ENCODE results near the gene VEGFD. TPM values are rescaled to one million over a fixed set of nuclear protein-coding genes. Genes with fewer than 3 reads are reported as not detected.

Gene VEGFD
- total RNA-seq, 1 experiment from 2014 or later = 0.36 TPM

DNA sequence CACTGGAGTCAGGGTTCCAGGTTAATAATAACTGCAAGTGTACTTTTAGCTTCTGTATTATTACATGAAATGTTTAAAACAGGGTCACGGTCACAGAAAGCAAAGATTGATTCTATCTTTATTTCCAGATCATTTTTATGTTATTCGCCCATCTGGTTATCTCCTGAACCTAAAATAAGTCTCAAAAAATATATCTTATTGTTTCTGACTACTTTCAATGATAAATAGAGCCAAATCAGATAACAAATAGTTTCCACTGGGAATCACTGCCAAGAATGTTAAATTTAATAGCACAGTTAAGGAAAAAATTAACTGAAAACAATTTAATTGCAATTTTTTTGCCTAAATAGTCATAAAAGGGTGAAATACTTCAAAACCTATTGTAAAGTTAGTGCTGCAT, 17.2 kb upstream of the VEGFD start:
- CTCF ChIA-PET = no interaction called here
- no TSS peak for BruUV-seq (replicated peaks)
- DNase-seq = no peak
- Mint-ChIP-seq H3K9me3 (ENCODE audit: unreplicated experiment) (no peaks in the 10 kb centered on the region), H3K36me3 (ENCODE audit: insufficient read depth, unreplicated experiment) (no peaks in the 10 kb centered on the region), H3K27me3 (ENCODE audit: insufficient read depth, unreplicated experiment) (no peaks in the 10 kb centered on the region), H3K4me3 (ENCODE audit: unreplicated experiment) (no peak overlapping the region), H3K27ac (ENCODE audit: unreplicated experiment) (no peak overlapping the region), H3K4me1 (ENCODE audit: low read depth, unreplicated experiment) (no peaks in the 10 kb centered on the region)
- intact Hi-C loops (cut with micrococcal nuclease; ENCODE audit: unreplicated experiment) = no loop called here
- TF ChIP-seq, protein P1, sequence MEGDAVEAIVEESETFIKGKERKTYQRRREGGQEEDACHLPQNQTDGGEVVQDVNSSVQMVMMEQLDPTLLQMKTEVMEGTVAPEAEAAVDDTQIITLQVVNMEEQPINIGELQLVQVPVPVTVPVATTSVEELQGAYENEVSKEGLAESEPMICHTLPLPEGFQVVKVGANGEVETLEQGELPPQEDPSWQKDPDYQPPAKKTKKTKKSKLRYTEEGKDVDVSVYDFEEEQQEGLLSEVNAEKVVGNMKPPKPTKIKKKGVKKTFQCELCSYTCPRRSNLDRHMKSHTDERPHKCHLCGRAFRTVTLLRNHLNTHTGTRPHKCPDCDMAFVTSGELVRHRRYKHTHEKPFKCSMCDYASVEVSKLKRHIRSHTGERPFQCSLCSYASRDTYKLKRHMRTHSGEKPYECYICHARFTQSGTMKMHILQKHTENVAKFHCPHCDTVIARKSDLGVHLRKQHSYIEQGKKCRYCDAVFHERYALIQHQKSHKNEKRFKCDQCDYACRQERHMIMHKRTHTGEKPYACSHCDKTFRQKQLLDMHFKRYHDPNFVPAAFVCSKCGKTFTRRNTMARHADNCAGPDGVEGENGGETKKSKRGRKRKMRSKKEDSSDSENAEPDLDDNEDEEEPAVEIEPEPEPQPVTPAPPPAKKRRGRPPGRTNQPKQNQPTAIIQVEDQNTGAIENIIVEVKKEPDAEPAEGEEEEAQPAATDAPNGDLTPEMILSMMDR (IDR thresholded peaks at IDR 0.05; ENCODE audit: insufficient read depth in 1 of 2, low read depth in 1 of 2, low read length in 1 of 2, severe bottlenecking in 1 of 2, unreplicated experiment in 1 of 2) = no peak
- Histone ChIP-seq H3K4me3 (ENCODE audit: low read depth, low read length) (no peak overlapping the region), H3K36me3 (ENCODE audit: control insufficient read depth, insufficient read depth, low read length) (no peaks in the 10 kb centered on the region), H3K27me3 (replicated peaks; ENCODE audit: control insufficient read depth, insufficient read depth, low read length) (no peaks in the 10 kb centered on the region), H3K9me3 (no peaks in the 10 kb centered on the region), H3K4me1 (no peaks in the 10 kb centered on the region)
- POLR2A ChIA-PET = no interaction called here

DNA sequence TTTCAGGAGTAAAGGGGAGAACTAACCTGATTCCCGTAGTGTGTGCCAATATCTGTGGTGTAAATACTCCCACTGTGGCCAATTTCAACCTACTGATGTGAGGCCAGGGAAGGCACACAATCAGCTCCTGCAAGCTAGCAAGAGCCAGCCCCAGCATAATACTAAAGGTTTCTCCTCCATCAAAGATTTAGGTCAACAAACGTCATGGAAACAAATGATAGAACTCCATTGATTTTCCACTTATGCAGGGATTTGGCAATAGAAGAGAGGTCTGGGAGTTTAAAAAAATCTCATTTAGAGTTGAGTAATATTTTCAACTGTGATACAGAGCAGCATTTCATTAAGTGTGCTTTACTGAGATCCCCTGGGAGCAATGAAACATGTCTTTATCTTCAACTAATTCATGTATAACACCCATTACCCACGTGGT, 15.8 kb upstream of the VEGFD start:
- H3K4me1 Mint-ChIP-seq (ENCODE audit: low read depth, unreplicated experiment) = no peaks in the 10 kb centered on the region
- no TSS peak for BruUV-seq (replicated peaks)
- no peak overlapping the region for H3K27ac Mint-ChIP-seq (ENCODE audit: unreplicated experiment)
- intact Hi-C loops (cut with micrococcal nuclease; ENCODE audit: unreplicated experiment) = no loop called here
- H3K4me3 Mint-ChIP-seq (ENCODE audit: unreplicated experiment) = no peak overlapping the region
- TF ChIP-seq, protein P1 (IDR thresholded peaks at IDR 0.05; ENCODE audit: insufficient read depth in 1 of 2, low read depth in 1 of 2, low read length in 1 of 2, severe bottlenecking in 1 of 2, unreplicated experiment in 1 of 2) = no peak
- ChIA-PET POLR2A (no interaction called here), CTCF (no interaction called here)
- H3K27me3 Mint-ChIP-seq (ENCODE audit: insufficient read depth, unreplicated experiment) = no peaks in the 10 kb centered on the region
- H3K36me3 Mint-ChIP-seq (ENCODE audit: insufficient read depth, unreplicated experiment) = no peaks in the 10 kb centered on the region
- H3K36me3 ChIP-seq (ENCODE audit: control insufficient read depth, insufficient read depth, low read length) = no peaks in the 10 kb centered on the region
- no peak overlapping the region for H3K4me3 ChIP-seq (ENCODE audit: low read depth, low read length)
- DNase-seq = no peak
- no peaks in the 10 kb centered on the region for H3K27me3 ChIP-seq (replicated peaks; ENCODE audit: control insufficient read depth, insufficient read depth, low read length)
- no peaks in the 10 kb centered on the region for H3K9me3 ChIP-seq
- no peaks in the 10 kb centered on the region for H3K9me3 Mint-ChIP-seq (ENCODE audit: unreplicated experiment)
- H3K4me1 ChIP-seq = no peaks in the 10 kb centered on the region

DNA sequence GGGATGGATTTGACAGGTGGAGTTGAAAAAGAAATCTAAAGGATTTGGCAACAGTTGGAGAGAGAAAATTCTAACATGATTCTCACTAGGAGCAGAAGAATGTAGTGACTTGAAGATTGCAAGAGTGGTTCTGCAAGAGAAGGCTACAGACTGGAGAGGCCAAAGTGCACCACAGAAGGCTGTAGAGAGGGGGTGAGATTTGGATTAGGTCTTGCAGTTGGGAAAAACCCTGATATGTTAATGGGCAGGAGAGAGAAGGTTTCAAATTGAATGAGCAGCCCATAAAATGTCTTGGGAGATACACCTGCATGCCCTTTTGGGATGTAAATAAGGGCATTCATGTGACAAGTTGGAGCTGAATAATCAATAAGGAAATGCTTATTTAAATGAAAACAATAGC, 14.7 kb upstream of the VEGFD start:
- TF ChIP-seq, protein P1 (IDR thresholded peaks at IDR 0.05; ENCODE audit: insufficient read depth in 1 of 2, low read depth in 1 of 2, low read length in 1 of 2, severe bottlenecking in 1 of 2, unreplicated experiment in 1 of 2) = no peak
- ChIA-PET CTCF (no interaction called here), POLR2A (interaction anchor here (0.6 kb wide), 1 partner anchor 132 kb away, joined by 4 read pairs; no protein-coding TSS in a partner anchor)
- H3K4me3 ChIP-seq (ENCODE audit: low read depth, low read length) = no peak overlapping the region
- H3K9me3 Mint-ChIP-seq (ENCODE audit: unreplicated experiment) = no peaks in the 10 kb centered on the region
- intact Hi-C loops (cut with micrococcal nuclease; ENCODE audit: unreplicated experiment) = no loop called here
- H3K4me3 Mint-ChIP-seq (ENCODE audit: unreplicated experiment) = no peak overlapping the region
- H3K27me3 ChIP-seq (replicated peaks; ENCODE audit: control insufficient read depth, insufficient read depth, low read length) = no peaks in the 10 kb centered on the region
- no peaks in the 10 kb centered on the region for H3K9me3 ChIP-seq
- no peaks in the 10 kb centered on the region for H3K4me1 ChIP-seq
- no peaks in the 10 kb centered on the region for H3K4me1 Mint-ChIP-seq (ENCODE audit: low read depth, unreplicated experiment)
- H3K36me3 Mint-ChIP-seq (ENCODE audit: insufficient read depth, unreplicated experiment) = no peaks in the 10 kb centered on the region
- no TSS peak for BruUV-seq (replicated peaks)
- no peaks in the 10 kb centered on the region for H3K27me3 Mint-ChIP-seq (ENCODE audit: insufficient read depth, unreplicated experiment)
- H3K36me3 ChIP-seq (ENCODE audit: control insufficient read depth, insufficient read depth, low read length) = no peaks in the 10 kb centered on the region
- no peak overlapping the region for H3K27ac Mint-ChIP-seq (ENCODE audit: unreplicated experiment)
- DNase-seq = no peak

Measured in Caco-2 (cell line).